NK-92 (cell line): Measurements from ENCODE around the gene TMEM134.
"Not testable (repeated sequence)": the region's sequence is repeated elsewhere in the genome, so short reads cannot be mapped to it uniquely, and the experiment has no call there.

Experiments
- DNase-seq: peaks from one replicate; lab custom pipeline; 2025; ENCODE audit not compliant: unreplicated experiment; lab: John Stamatoyannopoulos, UW

Gene TMEM134

DNA sequence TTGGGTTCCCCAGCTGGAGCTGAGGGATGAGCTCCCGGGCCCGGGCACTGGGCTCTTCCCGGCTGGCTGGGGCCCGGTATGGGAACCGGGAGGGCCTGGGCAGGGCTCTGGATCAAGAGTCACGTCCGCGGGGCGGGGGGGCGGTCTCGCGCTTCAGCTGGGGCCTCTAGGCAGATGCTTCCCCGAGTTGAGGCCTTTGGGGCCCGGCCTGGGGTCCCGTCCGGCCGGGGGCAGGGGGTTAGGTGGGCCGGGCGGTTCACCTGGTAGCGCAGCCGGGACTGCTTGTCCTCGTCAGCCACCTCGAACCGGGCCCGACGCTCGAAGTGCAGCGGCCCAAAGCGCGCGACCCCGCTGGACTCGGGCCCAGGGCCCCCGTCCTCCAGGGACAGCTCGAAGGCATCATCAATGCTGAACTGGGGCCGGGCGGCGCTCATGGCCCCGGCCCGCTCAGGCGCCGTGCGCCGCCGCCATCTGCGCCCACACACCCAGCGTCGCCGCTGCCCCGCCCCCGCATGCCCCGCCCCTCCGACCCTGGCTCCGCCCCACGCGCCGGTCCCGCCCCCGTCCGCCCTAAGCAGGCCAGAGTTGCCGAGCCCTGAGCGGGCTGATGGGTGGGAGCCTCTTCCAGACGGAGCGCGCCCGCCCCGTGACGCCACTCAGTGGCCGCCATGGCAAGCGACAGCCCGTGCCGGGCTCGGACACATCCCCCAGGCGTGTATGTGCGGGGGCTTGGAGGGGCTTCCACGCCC is at the start of gene TMEM134:
TSS of gene TMEM134 (minus strand) at position 493 of the 749 bp plus-strand sequence. CDS start at position 434, 59 bp downstream.
- no peak for DNase-seq

- no peak for DNase-seq
Observed at GRCh38 chr11:67517784-67518552, 48.9 kb upstream of the TMEM134 start.

DNA sequence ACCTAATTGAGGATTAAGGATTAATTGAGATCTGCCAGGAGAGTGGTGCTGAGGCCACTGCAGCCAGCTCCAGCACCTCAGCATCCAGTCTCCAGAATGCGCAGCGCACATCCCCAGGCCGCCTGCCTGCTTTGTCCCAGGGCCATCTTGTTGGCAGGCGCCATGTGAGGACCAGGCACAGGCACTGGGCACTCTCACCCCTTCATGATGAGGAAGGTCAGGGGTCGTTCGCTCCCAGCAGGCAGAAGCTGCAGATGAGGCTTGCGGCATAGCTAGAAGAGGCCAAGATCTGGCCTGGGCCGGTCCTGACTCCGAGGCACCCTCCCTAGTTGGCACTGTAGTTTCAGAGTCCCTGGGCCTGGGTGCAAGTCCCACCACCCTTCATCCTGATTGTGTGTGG is 47.8 kb upstream of the TMEM134 start:
- DNase-seq = no peak

DNA sequence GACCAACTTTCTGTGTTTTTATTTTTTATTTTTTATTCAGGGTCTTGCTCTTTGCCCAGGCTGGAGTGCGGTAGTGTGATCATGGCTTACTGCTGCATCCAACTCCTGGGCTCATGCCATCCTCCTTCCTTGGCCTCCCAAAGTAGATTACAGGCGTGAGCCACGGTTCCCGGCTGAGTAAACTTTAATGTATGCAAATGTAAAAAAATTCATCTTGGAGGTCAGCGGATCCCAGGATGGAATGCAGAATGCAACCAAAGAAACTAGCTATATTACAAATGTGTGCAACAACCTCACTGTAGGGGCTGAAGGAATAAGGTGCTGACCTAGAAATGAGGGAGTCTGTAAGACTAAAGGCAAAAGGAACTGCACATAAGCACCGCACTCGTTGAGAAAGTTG is 45.1 kb upstream of the TMEM134 start:
- DNase-seq = no peak

DNA sequence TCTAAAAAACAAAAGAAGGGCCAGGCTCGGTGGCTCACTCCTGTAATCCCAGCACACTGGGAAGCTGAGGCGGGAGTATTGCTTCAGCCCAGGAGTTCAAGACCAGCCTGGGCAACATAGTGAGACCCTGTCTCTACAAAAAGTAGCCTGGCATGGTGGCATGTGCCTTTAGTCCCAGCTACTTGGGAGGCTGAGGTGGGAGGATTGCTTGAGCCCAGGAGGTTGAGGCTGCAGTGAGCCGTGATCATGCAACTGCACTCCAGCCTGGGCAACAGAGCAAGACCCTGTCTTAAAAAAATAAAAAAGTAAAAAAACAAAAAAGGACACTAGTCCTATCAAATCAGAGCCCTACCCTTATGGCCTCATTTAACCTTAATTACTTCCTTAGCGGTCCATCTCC is 42.5 kb upstream of the TMEM134 start:
- not testable (repeated sequence) for DNase-seq

GRCh38 chr11:67510023-67510345 is 40.9 kb upstream of the TMEM134 start:
- DNase-seq = no peak

GRCh38 chr11:67508486-67509121 is 39.6 kb upstream of the TMEM134 start:
- peak; percentile 94 for DNase-seq

- DNase-seq = peak; percentile 86
Observed at GRCh38 chr11:67507864-67508485, 38.9 kb upstream of the TMEM134 start, which contains the start of gene CDK2AP2. Gene CDK2AP2 (minus strand): TSS chr11:67508162. CDS start chr11:67508082, 80 bp downstream.

DNA sequence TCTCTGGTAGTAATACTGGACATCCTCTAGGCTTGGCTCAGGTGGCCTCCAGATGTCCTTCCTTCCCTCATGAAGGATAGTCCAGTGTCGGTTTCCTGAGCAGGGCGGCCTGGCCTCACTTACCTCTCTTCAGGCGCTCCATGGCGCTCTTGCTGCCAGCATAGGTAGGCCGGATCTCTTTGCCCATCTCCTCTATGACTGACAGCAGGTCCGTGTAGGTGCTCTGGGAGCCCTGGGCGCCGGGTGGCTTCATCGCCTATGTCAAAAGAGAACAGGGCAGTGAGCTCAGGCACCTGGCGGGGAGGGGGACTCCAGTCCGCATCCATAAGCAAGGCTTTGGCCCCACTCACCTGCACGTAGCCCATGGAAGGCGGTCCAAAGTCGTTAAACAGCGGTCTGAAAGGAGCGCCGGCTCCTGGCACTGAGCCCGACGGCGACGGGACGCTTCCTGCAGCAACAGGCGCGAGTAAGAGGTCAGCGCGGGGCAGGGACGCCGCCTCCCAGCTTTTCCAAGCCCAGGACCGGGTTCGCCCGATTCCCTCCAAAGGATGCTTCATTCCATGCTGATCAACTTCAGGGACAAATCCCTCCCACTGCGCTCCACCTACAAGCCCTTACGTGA is 38.3 kb upstream of the TMEM134 start:
- no peak for DNase-seq

- no peak for DNase-seq
Observed at GRCh38 chr11:67506426-67507051, 37.5 kb upstream of the TMEM134 start.

DNA sequence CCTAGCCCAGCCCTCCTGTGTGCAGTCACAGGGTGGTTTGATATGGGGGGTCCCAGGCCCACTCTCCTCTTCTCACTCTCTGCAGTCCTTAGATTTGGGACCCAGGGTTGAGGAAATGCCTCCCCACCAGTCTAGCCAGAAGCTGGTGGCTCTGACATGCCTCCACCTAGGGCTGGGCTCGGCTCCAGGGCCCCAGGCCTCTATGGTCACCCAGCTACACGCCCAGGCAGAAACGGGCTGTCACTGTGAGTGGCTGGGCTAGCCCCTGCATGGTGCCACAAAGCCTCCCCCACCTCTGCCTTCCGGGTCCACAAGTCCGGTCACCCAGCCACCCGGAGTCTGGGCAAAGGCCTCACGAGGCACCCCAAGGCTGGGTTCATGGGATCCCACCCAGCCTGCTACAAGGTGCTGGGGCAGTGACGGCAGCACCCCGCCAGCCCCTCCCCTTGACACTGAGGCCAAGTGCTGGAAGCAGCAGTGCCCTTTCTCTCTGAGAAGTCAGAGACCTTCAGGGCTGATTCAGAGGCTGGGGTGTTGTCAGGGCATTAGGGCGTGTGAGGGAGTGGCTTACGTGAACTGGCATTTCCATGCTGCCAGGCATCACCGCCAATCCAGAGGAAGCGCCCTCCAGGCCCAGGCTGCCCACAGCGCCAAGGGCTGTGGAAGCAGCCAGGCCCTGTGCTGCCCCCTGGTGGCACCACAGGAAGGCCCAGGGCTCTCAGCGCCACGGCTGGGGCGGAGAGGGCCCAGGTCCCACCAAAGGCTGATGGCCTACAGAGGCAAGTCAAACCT is 36.8 kb upstream of the TMEM134 start:
- DNase-seq = no peak

DNA sequence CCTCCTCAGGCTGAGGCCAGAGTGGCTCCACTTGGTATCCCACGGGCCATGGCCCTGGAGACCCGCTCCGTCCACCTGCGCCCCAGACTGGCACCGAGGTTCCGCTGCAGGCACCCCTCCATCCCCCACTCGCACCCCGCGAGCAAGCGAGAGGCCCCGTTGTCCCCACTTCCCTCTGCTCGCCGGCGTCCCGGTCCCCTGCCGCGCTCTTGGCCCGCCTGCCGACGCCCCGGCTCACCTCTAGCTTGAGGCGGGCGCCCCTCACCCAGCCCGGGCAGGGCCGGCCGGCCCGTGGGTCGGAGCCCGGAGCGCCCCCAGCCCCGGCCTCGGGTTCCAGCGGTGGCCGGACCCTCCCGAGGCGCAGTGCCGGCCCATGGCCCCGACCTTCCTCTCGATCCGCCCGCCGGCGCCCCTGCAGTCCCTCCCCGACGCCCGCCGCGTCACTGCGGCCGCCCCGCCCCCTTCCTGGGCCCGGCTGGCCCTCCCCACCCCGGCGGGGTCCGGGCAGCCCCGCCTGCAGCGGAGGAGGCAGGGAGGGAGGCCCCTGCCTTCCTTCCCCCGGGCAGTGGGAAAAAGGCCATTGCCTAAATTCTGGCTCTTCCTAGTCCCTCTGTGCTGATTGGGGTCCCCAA is 36.0 kb upstream of the TMEM134 start, which contains the start of gene PITPNM1:
TSS of gene PITPNM1 (minus strand) at position 414 of the 632 bp plus-strand sequence. CDS start 1,183 bp downstream, outside the sequence.
- DNase-seq = no peak

DNA sequence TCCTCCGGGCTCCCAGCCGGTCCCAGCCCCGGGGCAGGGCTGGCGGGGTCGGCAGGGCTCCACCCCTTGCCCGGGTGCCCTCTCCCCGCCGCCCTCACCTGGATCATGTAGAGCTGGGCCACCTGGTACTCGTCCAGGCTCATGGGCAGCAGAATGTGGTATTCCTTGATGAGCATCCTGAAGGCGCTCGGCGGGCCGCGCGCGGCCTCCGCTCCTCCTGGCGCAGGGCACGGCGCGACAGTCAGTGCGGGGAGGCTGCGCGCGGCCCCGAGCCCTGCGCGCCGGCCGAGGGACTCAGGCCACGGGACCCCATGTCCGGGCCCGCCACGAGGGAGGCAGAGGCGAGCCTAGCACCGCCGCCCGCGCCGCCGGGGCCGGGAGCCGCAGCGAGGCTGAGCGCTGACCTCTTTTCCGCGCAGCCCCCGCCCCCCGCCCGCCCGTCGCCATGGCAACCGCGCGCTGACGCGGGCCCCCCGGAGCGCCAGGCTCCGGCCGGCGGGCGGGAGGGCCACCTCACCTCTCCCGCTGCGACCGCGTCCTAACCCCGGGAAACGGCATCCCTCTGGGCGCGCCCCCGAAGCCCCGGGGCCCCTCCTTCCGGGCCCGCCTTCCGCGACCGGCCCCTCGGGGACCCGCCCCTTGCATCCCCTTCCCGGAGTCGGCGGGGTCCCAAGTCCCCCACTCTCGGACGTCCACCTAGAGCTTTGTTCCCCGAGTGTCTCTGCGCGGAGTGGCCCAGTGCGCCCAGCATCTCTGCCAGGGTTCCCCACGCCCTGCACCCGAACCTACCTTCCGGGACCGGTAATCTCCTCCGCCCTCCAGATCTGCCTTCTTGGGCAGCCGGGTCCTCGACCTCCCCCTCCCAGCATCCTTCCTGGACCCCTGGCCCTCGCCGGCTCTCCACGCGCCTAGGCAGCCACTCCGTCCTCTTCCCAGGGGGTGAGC is 35.2 kb upstream of the TMEM134 start:
- no peak for DNase-seq

DNA sequence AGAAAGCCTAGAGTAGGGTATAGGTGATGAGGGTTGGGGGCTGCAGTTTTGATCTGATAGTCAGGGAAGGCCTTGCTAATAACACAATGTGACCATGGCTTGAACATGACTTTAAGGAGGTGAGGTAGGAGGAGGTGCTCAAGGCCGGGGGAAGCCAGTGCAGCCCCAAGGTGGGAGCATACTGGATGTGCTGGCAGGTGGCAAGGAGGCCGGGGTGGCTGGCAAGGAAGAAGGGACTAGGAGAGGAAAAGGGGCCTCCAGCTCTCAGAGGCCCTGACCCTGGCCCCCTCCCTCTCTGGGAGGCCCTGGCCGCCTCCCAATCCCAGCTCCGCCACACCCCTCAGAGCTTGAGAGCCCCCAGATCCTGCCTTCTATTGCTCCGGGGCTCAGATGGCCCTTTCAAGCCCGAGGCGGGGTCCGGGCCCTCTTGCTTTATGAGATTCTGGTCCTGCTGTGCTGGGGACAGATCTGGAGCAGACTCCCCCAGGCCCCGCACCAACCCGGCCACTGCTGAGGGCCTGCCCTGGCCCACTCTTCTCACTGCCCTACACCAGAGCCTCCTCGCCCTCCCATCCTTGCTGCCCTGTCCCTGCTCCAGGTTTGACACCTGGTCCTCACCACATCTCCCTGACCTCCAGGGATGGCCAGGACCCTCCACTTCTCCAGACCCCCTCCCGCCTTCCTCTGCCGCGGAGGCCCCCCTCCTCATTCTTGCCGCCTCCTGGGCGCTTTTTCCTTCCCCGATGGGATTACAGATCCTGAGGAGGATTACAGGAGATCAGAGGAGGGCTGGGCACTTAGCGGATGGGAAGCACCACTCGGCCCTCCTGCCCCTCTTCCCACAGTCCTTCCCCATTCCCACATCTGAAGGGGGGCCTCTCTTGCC is 34.3 kb upstream of the TMEM134 start:
- DNase-seq = no peak

DNA sequence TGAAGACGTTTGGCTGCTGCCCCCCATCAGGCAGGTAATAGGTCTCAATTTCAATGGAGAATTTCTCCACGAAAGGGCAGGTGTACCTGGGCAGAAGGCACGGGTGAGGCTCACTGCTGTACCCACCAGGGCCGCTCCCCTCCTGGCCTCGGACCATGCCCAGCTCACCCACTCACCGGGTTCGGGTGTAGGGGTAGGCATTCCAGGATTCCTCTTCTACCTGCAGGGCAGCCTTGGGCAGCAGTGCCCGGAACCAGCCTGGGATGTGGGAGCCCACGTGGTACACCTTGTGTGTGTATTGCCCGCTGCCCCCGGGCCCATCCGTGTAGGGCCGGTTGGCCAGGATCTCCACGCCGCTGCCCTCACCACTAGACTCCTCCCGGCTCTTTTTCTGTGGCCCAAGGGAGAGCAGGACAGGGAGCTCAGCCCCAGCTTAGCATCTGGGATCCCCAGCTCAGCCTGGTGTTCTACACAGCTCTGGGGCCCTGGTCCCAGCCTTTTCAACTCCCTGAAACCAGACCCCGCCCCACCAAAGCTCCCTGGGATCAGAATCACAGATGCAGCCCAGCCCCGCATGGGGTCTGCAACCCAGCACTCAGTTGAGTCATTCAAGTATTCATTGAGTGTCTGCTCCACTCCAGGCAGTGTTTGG is 33.4 kb upstream of the TMEM134 start:
- no peak for DNase-seq

DNA sequence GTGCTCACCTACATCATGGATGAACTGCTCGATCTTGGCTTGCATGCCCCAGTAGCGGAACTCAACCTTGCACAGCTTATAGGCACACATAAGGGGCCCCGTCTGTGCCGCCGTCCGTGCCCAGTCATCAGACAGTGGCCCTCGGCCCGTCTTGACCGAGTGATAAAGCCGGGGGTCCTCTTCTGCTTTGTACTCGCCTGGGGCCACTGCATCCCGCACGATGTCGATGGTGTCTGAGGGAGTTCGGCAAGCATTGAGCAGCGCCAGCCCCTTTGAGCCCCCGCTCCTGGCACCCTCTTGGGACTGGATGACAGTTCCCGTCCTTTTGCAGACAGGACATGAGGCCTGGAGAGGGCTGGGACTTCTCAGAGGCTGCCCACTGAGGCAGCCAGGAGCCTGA is 32.8 kb upstream of the TMEM134 start:
- DNase-seq = no peak
